NCI-H2227 (cell line): ENCODE results near the gene STRN4.
A peak's percentile ranks its signal among the peaks of the same experiment; 100 is the strongest.
"Not testable (repeated sequence)": the region's sequence is repeated elsewhere in the genome, so short reads cannot be mapped to it uniquely, and the experiment has no call there.

Experiments used
- DNase-seq: peaks from one replicate; lab custom pipeline; 2025; ENCODE audit not compliant: unreplicated experiment; lab: John Stamatoyannopoulos, UW

The STRN4 gene

GRCh38 chr19:46715975-46716671 is 30.1 kb downstream of the STRN4 start:
- DNase-seq: peak; percentile 38

GRCh38 chr19:46715620-46715974 is 30.7 kb downstream of the STRN4 start:
- no peak for DNase-seq

- DNase-seq: no peak
Observed at GRCh38 chr19:46714444-46715106, 31.7 kb downstream of the STRN4 start.

GRCh38 chr19:46713781-46714443 is 32.3 kb downstream of the STRN4 start:
- peak; percentile 71 for DNase-seq

- not testable (repeated sequence) for DNase-seq
Observed at GRCh38 chr19:46712768-46713338, 33.4 kb downstream of the STRN4 start.

GRCh38 chr19:46710687-46711086 is 35.6 kb downstream of the STRN4 start:
- no peak for DNase-seq

- DNase-seq: peak; percentile 34
Observed at GRCh38 chr19:46704379-46705076, 41.7 kb downstream of the STRN4 start.

GRCh38 chr19:46700704-46701103 is 45.5 kb downstream of the STRN4 start:
- DNase-seq: no peak

GRCh38 chr19:46698395-46699321 is 47.6 kb downstream of the STRN4 start:
- DNase-seq: no peak

- no peak for DNase-seq
Observed at GRCh38 chr19:46697204-46697960, 48.9 kb downstream of the STRN4 start.

- no peak for DNase-seq
Observed at GRCh38 chr19:46696866-46697203, 49.4 kb downstream of the STRN4 start.

GRCh38 chr19:46696052-46696451 is 50.2 kb downstream of the STRN4 start:
- no peak for DNase-seq

- no peak for DNase-seq
Observed at GRCh38 chr19:46693760-46694159, 52.5 kb downstream of the STRN4 start.

GRCh38 chr19:46692918-46693722 is 53.1 kb downstream of the STRN4 start:
- DNase-seq: no peak

GRCh38 chr19:46691948-46692347 is 54.3 kb downstream of the STRN4 start:
- DNase-seq: no peak

GRCh38 chr19:46691104-46691503 is 55.1 kb downstream of the STRN4 start:
- DNase-seq: no peak

- DNase-seq: no peak
Observed at GRCh38 chr19:46689358-46689757, 56.9 kb downstream of the STRN4 start.

GRCh38 chr19:46687438-46688145 is 58.7 kb downstream of the STRN4 start:
- DNase-seq: no peak
